ENCODE measurements around the gene KDM4B. TPM values are rescaled to one million over a fixed set of nuclear protein-coding genes. Genes with fewer than 3 reads are reported as not detected.

KDM4B gene
- total and polyA plus RNA-seq, 9 donors, result 5.2 to 62.9 (median 46.4) TPM

DNA sequence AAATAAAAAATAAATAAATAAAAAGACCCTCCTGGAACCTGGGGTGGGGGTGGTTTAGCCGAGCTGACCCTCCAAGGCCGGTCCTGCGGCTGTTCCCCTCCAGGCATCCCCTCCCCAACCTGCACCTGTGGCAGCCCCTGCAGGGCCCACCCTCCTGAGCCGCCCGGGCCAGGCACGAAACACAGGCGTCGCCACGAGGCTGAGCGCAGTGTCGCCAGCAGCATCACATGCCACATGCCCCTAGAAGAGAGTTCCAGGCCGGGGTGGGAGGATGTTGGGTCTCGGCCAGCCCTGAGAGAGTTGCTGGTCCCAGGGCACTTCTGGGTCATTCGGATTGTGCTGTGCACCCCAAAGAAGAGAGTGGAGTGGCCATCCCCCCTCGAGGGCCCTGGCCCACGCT, 82.0 kb downstream of the KDM4B start:
- Histone ChIP-seq H3K27ac (no peak overlapping the region), H3K36me3 (no peaks in the 10 kb centered on the region), H3K9me3 (no peaks in the 10 kb centered on the region), H3K27me3 (no peaks in the 10 kb centered on the region), H3K4me1 (ENCODE audit: insufficient read depth) (peaks cover 14% of the 10 kb centered on the region), H3K4me3 (no peak overlapping the region)
- no peak for DNase-seq
- intact Hi-C loops (cut with DNase I), result loop anchor here in 1 of 4 donors (10.0 kb wide), 1 partner anchor 94 kb away; no protein-coding TSS in a partner anchor
- 88 to 94% (median 89%) methylated on average over 14 to 16 of the region's 16 CpGs for WGBS, 3 donors
- no peak for TF ChIP-seq CTCF (IDR thresholded peaks at IDR 0.05)

GRCh38 chr19:5051619-5052018, 82.7 kb downstream of the KDM4B start:
- TF ChIP-seq POLR2A (IDR thresholded peaks at IDR 0.05) (no peak), EP300 (IDR thresholded peaks at IDR 0.05) (no peak), CTCF (IDR thresholded peaks at IDR 0.05) (no peak)
- Histone ChIP-seq H3K27ac (no peak overlapping the region), H3K4me3 (no peak overlapping the region), H3K4me1 (ENCODE audit: insufficient read depth) (peaks cover 14% of the 10 kb centered on the region), H3K27me3 (no peaks in the 10 kb centered on the region), H3K36me3 (no peaks in the 10 kb centered on the region), H3K9me3 (no peaks in the 10 kb centered on the region)
- 73 to 89% (median 76%) methylated on average over 16 of the region's 16 CpGs for WGBS, 3 donors
- intact Hi-C loops (cut with DNase I), result loop anchor here in 1 of 4 donors (10.0 kb wide), 1 partner anchor 93 kb away; no protein-coding TSS in a partner anchor
- no peak for DNase-seq

GRCh38 chr19:5052515-5052914, 83.6 kb downstream of the KDM4B start:
- H3K9me3 ChIP-seq, result no peaks in the 10 kb centered on the region
- TF ChIP-seq CTCF (IDR thresholded peaks at IDR 0.05), result no peak
- no peak for TF ChIP-seq EP300 (IDR thresholded peaks at IDR 0.05)
- no peak for TF ChIP-seq POLR2A (IDR thresholded peaks at IDR 0.05)
- H3K4me1 ChIP-seq (ENCODE audit: insufficient read depth), result peaks cover 14% of the 10 kb centered on the region
- intact Hi-C loops (cut with DNase I), result loop anchor here in 1 of 4 donors (10.0 kb wide), 1 partner anchor 92 kb away; no protein-coding TSS in a partner anchor
- no peak overlapping the region for H3K4me3 ChIP-seq
- H3K27ac ChIP-seq, result no peak overlapping the region
- H3K36me3 ChIP-seq, result no peaks in the 10 kb centered on the region
- H3K27me3 ChIP-seq, result no peaks in the 10 kb centered on the region
- no peak for DNase-seq
- WGBS, 3 donors, result 93 to 96% (median 94%) methylated on average over 11 to 13 of the region's 13 CpGs

DNA sequence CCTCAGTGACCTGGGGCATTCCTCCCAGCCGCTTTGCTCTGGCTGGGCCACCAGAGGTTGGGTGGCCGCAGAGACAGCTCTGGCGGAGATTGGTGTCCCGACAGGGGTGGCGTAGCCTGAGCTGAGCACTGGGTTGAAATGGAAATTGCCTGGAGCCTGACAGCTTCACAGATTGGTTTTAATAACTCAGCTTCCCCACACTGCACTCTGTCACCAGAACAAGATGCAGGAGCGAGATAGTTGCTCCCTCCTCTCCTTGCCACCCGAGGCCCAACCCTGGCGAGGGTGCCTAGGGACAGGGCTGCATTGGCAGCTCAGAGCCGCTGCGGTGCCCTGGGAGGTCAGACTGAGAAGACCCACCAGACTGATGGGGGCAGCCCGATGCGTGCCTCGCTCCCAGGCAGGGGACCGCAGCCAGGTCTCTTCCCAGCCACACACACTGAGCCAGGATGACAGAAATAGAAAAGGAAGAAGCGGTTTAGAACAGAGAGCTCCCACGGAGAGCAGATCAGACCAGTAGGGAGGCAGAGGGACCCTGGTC, 84.1 kb downstream of the KDM4B start:
- Histone ChIP-seq H3K36me3 (no peaks in the 10 kb centered on the region), H3K9me3 (no peaks in the 10 kb centered on the region), H3K4me3 (no peak overlapping the region), H3K27ac (no peak overlapping the region), H3K4me1 (ENCODE audit: insufficient read depth) (peaks cover 16% of the 10 kb centered on the region), H3K27me3 (no peaks in the 10 kb centered on the region)
- TF ChIP-seq POLR2A (IDR thresholded peaks at IDR 0.05), result no peak
- no peak for TF ChIP-seq EP300 (IDR thresholded peaks at IDR 0.05)
- TF ChIP-seq CTCF (IDR thresholded peaks at IDR 0.05), result no peak
- DNase-seq, result no peak
- 92% methylated on average over 16 of the region's 16 CpGs for WGBS, 3 donors
- intact Hi-C loops (cut with DNase I), result loop anchor here in 1 of 4 donors (10.0 kb wide), 1 partner anchor 92 kb away; no protein-coding TSS in a partner anchor
